HEK293 (cell line): ENCODE measurements around the gene PHLDB2.

Experiments used
- GFI1B ChIP-seq: fragments of 450-650 bp; formaldehyde crosslinking; IDR thresholded peaks from 2 replicates; pipeline ENCODE4 v1.5.1; 2016; ENCODE audit warnings: missing biosample characterization, missing genetic modification characterization
- ZNF146 ChIP-seq: fragments of 450-650 bp; formaldehyde crosslinking; IDR thresholded peaks from 2 replicates; pipeline ENCODE4 v1.5.1; 2016; ENCODE audit warnings: missing biosample characterization, missing genetic modification characterization
- ZSCAN30 ChIP-seq: fragments of 450-650 bp; IDR thresholded peaks from 2 replicates; pipeline ENCODE4 v1.5.1; 2018; ENCODE audit warnings: missing biosample characterization, mild to moderate bottlenecking, missing genetic modification characterization, moderate library complexity
- TF ChIP-seq, protein P1 (sequence below): fragments of 450-650 bp; formaldehyde crosslinking; IDR thresholded peaks from 2 replicates; pipeline ENCODE4 v1.5.1; 2016; ENCODE audit warnings: missing biosample characterization, missing genetic modification characterization
- TF ChIP-seq, protein P2 (sequence below): fragments of 450-650 bp; formaldehyde crosslinking; IDR thresholded peaks from 2 replicates; pipeline ENCODE4 v1.5.1; 2016; ENCODE audit warnings: missing biosample characterization, missing genetic modification characterization
- TF ChIP-seq, protein P3 (sequence below): fragments of 450-650 bp; formaldehyde crosslinking; IDR thresholded peaks from 2 replicates; pipeline ENCODE4 v1.5.1; 2016; ENCODE audit warnings: missing biosample characterization, missing genetic modification characterization
- TF ChIP-seq, protein P4 (sequence below): fragments of 450-650 bp; formaldehyde crosslinking; IDR thresholded peaks from 2 replicates; pipeline ENCODE4 v1.5.1; 2016; ENCODE audit warnings: missing biosample characterization, missing genetic modification characterization

DNA sequence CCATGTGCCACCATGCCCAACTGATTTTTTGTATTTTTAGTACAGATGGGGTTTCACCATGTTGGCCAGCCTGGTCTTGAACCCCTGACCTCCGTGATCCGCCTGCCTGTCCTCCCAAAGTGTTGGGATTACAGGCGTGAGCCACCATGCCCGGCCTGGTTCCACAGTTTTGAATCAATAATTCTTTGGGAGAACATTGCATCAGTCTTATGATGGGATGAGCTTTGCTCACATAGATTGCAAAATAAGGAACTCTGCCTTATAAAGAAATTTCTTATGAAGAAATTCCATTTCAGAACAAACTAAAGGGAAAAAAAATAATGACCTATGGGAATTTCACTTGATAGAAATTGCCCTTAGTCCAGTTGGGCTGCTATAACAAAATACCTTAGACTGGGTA lies 159.6 kb downstream of the PHLDB2 start:
- TF ChIP-seq GFI1B (tag by site-specific recombination) (no peak), ZNF146 (tag by site-specific recombination) (no peak), ZSCAN30 (tag by site-specific recombination) (no peak)
- TF ChIP-seq, protein P1, sequence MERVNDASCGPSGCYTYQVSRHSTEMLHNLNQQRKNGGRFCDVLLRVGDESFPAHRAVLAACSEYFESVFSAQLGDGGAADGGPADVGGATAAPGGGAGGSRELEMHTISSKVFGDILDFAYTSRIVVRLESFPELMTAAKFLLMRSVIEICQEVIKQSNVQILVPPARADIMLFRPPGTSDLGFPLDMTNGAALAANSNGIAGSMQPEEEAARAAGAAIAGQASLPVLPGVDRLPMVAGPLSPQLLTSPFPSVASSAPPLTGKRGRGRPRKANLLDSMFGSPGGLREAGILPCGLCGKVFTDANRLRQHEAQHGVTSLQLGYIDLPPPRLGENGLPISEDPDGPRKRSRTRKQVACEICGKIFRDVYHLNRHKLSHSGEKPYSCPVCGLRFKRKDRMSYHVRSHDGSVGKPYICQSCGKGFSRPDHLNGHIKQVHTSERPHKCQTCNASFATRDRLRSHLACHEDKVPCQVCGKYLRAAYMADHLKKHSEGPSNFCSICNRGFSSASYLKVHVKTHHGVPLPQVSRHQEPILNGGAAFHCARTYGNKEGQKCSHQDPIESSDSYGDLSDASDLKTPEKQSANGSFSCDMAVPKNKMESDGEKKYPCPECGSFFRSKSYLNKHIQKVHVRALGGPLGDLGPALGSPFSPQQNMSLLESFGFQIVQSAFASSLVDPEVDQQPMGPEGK (tag by site-specific recombination): no peak
- TF ChIP-seq, protein P2, sequence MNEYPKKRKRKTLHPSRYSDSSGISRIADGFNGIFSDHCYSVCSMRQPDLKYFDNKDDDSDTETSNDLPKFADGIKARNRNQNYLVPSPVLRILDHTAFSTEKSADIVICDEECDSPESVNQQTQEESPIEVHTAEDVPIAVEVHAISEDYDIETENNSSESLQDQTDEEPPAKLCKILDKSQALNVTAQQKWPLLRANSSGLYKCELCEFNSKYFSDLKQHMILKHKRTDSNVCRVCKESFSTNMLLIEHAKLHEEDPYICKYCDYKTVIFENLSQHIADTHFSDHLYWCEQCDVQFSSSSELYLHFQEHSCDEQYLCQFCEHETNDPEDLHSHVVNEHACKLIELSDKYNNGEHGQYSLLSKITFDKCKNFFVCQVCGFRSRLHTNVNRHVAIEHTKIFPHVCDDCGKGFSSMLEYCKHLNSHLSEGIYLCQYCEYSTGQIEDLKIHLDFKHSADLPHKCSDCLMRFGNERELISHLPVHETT: no peak
- TF ChIP-seq, protein P3, sequence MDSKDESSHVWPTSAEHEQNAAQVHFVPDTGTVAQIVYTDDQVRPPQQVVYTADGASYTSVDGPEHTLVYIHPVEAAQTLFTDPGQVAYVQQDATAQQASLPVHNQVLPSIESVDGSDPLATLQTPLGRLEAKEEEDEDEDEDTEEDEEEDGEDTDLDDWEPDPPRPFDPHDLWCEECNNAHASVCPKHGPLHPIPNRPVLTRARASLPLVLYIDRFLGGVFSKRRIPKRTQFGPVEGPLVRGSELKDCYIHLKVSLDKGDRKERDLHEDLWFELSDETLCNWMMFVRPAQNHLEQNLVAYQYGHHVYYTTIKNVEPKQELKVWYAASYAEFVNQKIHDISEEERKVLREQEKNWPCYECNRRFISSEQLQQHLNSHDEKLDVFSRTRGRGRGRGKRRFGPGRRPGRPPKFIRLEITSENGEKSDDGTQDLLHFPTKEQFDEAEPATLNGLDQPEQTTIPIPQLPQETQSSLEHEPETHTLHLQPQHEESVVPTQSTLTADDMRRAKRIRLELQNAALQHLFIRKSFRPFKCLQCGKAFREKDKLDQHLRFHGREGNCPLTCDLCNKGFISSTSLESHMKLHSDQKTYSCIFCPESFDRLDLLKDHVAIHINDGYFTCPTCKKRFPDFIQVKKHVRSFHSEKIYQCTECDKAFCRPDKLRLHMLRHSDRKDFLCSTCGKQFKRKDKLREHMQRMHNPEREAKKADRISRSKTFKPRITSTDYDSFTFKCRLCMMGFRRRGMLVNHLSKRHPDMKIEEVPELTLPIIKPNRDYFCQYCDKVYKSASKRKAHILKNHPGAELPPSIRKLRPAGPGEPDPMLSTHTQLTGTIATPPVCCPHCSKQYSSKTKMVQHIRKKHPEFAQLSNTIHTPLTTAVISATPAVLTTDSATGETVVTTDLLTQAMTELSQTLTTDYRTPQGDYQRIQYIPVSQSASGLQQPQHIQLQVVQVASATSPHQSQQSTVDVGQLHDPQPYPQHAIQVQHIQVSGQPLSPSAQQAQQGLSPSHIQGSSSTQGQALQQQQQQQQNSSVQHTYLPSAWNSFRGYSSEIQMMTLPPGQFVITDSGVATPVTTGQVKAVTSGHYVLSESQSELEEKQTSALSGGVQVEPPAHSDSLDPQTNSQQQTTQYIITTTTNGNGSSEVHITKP (tag by site-specific recombination): no peak
- TF ChIP-seq, protein P4, sequence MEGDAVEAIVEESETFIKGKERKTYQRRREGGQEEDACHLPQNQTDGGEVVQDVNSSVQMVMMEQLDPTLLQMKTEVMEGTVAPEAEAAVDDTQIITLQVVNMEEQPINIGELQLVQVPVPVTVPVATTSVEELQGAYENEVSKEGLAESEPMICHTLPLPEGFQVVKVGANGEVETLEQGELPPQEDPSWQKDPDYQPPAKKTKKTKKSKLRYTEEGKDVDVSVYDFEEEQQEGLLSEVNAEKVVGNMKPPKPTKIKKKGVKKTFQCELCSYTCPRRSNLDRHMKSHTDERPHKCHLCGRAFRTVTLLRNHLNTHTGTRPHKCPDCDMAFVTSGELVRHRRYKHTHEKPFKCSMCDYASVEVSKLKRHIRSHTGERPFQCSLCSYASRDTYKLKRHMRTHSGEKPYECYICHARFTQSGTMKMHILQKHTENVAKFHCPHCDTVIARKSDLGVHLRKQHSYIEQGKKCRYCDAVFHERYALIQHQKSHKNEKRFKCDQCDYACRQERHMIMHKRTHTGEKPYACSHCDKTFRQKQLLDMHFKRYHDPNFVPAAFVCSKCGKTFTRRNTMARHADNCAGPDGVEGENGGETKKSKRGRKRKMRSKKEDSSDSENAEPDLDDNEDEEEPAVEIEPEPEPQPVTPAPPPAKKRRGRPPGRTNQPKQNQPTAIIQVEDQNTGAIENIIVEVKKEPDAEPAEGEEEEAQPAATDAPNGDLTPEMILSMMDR (tag by site-specific recombination): no peak
